ENCODE measurements around the gene SKAP1.
A peak's percentile ranks its signal among the peaks of the same experiment; 100 is the strongest.

Gene SKAP1

GRCh38 chr17:48438516-48439061 is 8.6 kb upstream of the SKAP1 start:
- H3K4me1 ChIP-seq (ENCODE audit: low read length), result peaks cover 47% of the 10 kb centered on the region
- no peaks in the 10 kb centered on the region for H3K79me2 ChIP-seq (ENCODE audit: low read length)
- H3K9ac ChIP-seq (ENCODE audit: low read length), result no peak overlapping the region
- no peaks in the 10 kb centered on the region; the same call in 1 of the 2 replicates for H3K27me3 ChIP-seq (ENCODE audit: low read depth, low read length)
- H3K4me3 ChIP-seq (ENCODE audit: low read length), result no peak overlapping the region
- H3K4me2 ChIP-seq (ENCODE audit: low read length), result no peak overlapping the region
- TF ChIP-seq CTCF (IDR thresholded peaks at IDR 0.05; ENCODE audit: low read depth, low read length) (no peak), EZH2phosphoT487 (IDR thresholded peaks at IDR 0.05; ENCODE audit: low read depth) (no peak)
- H4K20me1 ChIP-seq (ENCODE audit: insufficient read depth, low read length), result no peaks in the 10 kb centered on the region
- no peaks in the 10 kb centered on the region for H3K36me3 ChIP-seq (replicated peaks; ENCODE audit: low read depth, low read length)
- H2AFZ ChIP-seq (ENCODE audit: low read depth, low read length), result no peak overlapping the region
- H3K27ac ChIP-seq (ENCODE audit: low read length), result no peak overlapping the region
- no peaks in the 10 kb centered on the region for H3K9me3 ChIP-seq (ENCODE audit: insufficient read depth, low read length)

DNA sequence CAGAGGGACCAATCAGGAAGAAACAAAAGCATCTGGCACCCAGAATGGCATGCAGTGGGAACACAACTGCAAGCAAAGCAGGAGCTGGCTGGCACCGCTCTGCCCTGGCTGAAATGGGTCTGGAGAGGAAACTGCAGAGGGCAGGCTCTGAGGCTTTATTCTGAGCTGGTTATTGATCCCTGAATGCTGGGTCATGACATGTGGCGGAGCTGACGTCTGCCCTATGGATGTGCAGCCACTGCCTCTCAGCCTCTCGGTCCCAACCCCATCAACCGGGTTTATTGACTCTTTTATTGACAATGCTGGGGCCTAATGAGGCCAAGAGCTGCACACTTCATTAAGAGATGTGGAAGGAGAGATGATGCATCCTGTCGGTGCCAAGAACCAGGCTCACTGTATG is 3.9 kb upstream of the SKAP1 start:
- Histone ChIP-seq H3K27ac (ENCODE audit: low read length) (no peak overlapping the region), H3K36me3 (replicated peaks; ENCODE audit: low read depth, low read length) (no peaks in the 10 kb centered on the region), H3K27me3 (ENCODE audit: low read depth, low read length) (peaks cover 21% of the 10 kb centered on the region), H3K4me3 (ENCODE audit: low read length) (no peak overlapping the region), H3K4me2 (ENCODE audit: low read length) (no peak overlapping the region), H3K9me3 (ENCODE audit: insufficient read depth, low read length) (no peaks in the 10 kb centered on the region), H2AFZ (ENCODE audit: low read depth, low read length) (no peak overlapping the region), H3K9ac (ENCODE audit: low read length) (no peak overlapping the region), H3K79me2 (ENCODE audit: low read length) (no peaks in the 10 kb centered on the region), H3K4me1 (ENCODE audit: low read length) (peaks cover 18% of the 10 kb centered on the region), H4K20me1 (ENCODE audit: insufficient read depth, low read length) (no peaks in the 10 kb centered on the region)
- no peak for TF ChIP-seq CTCF (IDR thresholded peaks at IDR 0.05; ENCODE audit: low read depth, low read length)
- TF ChIP-seq EZH2phosphoT487 (IDR thresholded peaks at IDR 0.05; ENCODE audit: low read depth), result no peak

GRCh38 chr17:48432820-48433775 is 3.1 kb upstream of the SKAP1 start:
- Histone ChIP-seq H2AFZ (ENCODE audit: low read depth, low read length) (no peak overlapping the region), H3K9ac (ENCODE audit: low read length) (no peak overlapping the region), H3K36me3 (replicated peaks; ENCODE audit: low read depth, low read length) (no peaks in the 10 kb centered on the region), H3K27ac (ENCODE audit: low read length) (no peak overlapping the region), H3K27me3 (ENCODE audit: low read depth, low read length) (peaks cover 21% of the 10 kb centered on the region), H3K4me1 (ENCODE audit: low read length) (peaks cover 16% of the 10 kb centered on the region), H3K4me3 (ENCODE audit: low read length) (no peak overlapping the region), H4K20me1 (ENCODE audit: insufficient read depth, low read length) (no peaks in the 10 kb centered on the region), H3K9me3 (ENCODE audit: insufficient read depth, low read length) (no peaks in the 10 kb centered on the region), H3K4me2 (ENCODE audit: low read length) (no peak overlapping the region), H3K79me2 (ENCODE audit: low read length) (no peaks in the 10 kb centered on the region)
- TF ChIP-seq EZH2phosphoT487 (IDR thresholded peaks at IDR 0.05; ENCODE audit: low read depth) (no peak), CTCF (IDR thresholded peaks at IDR 0.05; ENCODE audit: low read depth, low read length) (no peak)

- TF ChIP-seq CTCF (IDR thresholded peaks at IDR 0.05; ENCODE audit: low read depth, low read length) (no peak), EZH2phosphoT487 (IDR thresholded peaks at IDR 0.05; ENCODE audit: low read depth) (no peak)
- no peak overlapping the region for H3K27ac ChIP-seq (ENCODE audit: low read length)
- H4K20me1 ChIP-seq (ENCODE audit: insufficient read depth, low read length), result no peaks in the 10 kb centered on the region
- H3K27me3 ChIP-seq (ENCODE audit: low read depth, low read length), result peaks cover 21% of the 10 kb centered on the region
- no peaks in the 10 kb centered on the region for H3K36me3 ChIP-seq (replicated peaks; ENCODE audit: low read depth, low read length)
- no peak overlapping the region for H3K9ac ChIP-seq (ENCODE audit: low read length)
- H3K79me2 ChIP-seq (ENCODE audit: low read length), result no peaks in the 10 kb centered on the region
- peak overlapping the region; percentile 88 for H3K4me3 ChIP-seq (ENCODE audit: low read length)
- peak overlapping the region; percentile 98; the same call in 1 of the 2 replicates for H2AFZ ChIP-seq (ENCODE audit: low read depth, low read length)
- no peaks in the 10 kb centered on the region for H3K9me3 ChIP-seq (ENCODE audit: insufficient read depth, low read length)
- peaks cover 26% of the 10 kb centered on the region for H3K4me1 ChIP-seq (ENCODE audit: low read length)
- peak overlapping the region; percentile 95 for H3K4me2 ChIP-seq (ENCODE audit: low read length)
Measured at GRCh38 chr17:48429156-48429555, 858 bp downstream of the SKAP1 start.
